ENCODE results near the gene CYTL1.
"Not testable (repeated sequence)": the region's sequence is repeated elsewhere in the genome, so short reads cannot be mapped to it uniquely, and the experiment has no call there.

Gene CYTL1

GRCh38 chr4:4996935-4997334, 22.3 kb downstream of the CYTL1 start:
- DNase-seq (ENCODE audit: low read depth): not testable (repeated sequence)

- no peak for DNase-seq (ENCODE audit: low read depth)
These were observed 23.4 kb downstream of the CYTL1 start for GRCh38 chr4:4995908-4996265.

- DNase-seq (ENCODE audit: low read depth): no peak
These were observed 24.0 kb downstream of the CYTL1 start for GRCh38 chr4:4995103-4995907.

GRCh38 chr4:4994312-4995097, 24.8 kb downstream of the CYTL1 start:
- no peak for DNase-seq (ENCODE audit: low read depth)

- DNase-seq (ENCODE audit: low read depth): no peak
These were observed 26.4 kb downstream of the CYTL1 start for GRCh38 chr4:4992833-4993232.

- no peak for DNase-seq (ENCODE audit: low read depth)
These were observed 27.6 kb downstream of the CYTL1 start for GRCh38 chr4:4991541-4992099.

GRCh38 chr4:4990857-4991540, 28.3 kb downstream of the CYTL1 start:
- DNase-seq (ENCODE audit: low read depth): no peak

- DNase-seq (ENCODE audit: low read depth): no peak
These were observed 28.9 kb downstream of the CYTL1 start for GRCh38 chr4:4990329-4990728.

- no peak for DNase-seq (ENCODE audit: low read depth)
These were observed 30.1 kb downstream of the CYTL1 start for GRCh38 chr4:4989083-4989622.

GRCh38 chr4:4987656-4988055, 31.6 kb downstream of the CYTL1 start:
- no peak for DNase-seq (ENCODE audit: low read depth)

- DNase-seq (ENCODE audit: low read depth): no peak
These were observed 32.4 kb downstream of the CYTL1 start for GRCh38 chr4:4986841-4987240.

- DNase-seq (ENCODE audit: low read depth): no peak
These were observed 33.4 kb downstream of the CYTL1 start for GRCh38 chr4:4985844-4986243.

- DNase-seq (ENCODE audit: low read depth): no peak
These were observed 34.2 kb downstream of the CYTL1 start for GRCh38 chr4:4985036-4985435.

- no peak for DNase-seq (ENCODE audit: low read depth)
These were observed 35.1 kb downstream of the CYTL1 start for GRCh38 chr4:4984186-4984585.

- no peak for DNase-seq (ENCODE audit: low read depth)
These were observed 37.4 kb downstream of the CYTL1 start for GRCh38 chr4:4981827-4982226.

- no peak for DNase-seq (ENCODE audit: low read depth)
These were observed 37.8 kb downstream of the CYTL1 start for GRCh38 chr4:4981427-4981826.

GRCh38 chr4:4980621-4981230, 38.5 kb downstream of the CYTL1 start:
- DNase-seq (ENCODE audit: low read depth): no peak

GRCh38 chr4:4979971-4980370, 39.3 kb downstream of the CYTL1 start:
- no peak for DNase-seq (ENCODE audit: low read depth)

GRCh38 chr4:4974727-4975126, 44.5 kb downstream of the CYTL1 start:
- DNase-seq (ENCODE audit: low read depth): no peak

GRCh38 chr4:4971796-4972195, 47.5 kb downstream of the CYTL1 start:
- no peak for DNase-seq (ENCODE audit: low read depth)

GRCh38 chr4:4969298-4969697, 50.0 kb downstream of the CYTL1 start:
- no peak for DNase-seq (ENCODE audit: low read depth)
